HG02870 (cell line): ENCODE results near the gene CCDC136.

Experiments used
- ATAC-seq: cut with Tn5 transposase; IDR thresholded peaks from one replicate; pipeline ENCODE4 v1.9.1; 2021; ENCODE audit warnings: mild to moderate bottlenecking, moderate library complexity; ENCODE audit not compliant: unreplicated experiment

Gene CCDC136

GRCh38 chr7:128830231-128831177, 38.7 kb downstream of the CCDC136 start, which contains the start of gene FLNC:
TSS of gene FLNC (plus strand) at chr7:128830406. CDS start at chr7:128830638, 232 bp downstream.
- ATAC-seq: no peak

DNA sequence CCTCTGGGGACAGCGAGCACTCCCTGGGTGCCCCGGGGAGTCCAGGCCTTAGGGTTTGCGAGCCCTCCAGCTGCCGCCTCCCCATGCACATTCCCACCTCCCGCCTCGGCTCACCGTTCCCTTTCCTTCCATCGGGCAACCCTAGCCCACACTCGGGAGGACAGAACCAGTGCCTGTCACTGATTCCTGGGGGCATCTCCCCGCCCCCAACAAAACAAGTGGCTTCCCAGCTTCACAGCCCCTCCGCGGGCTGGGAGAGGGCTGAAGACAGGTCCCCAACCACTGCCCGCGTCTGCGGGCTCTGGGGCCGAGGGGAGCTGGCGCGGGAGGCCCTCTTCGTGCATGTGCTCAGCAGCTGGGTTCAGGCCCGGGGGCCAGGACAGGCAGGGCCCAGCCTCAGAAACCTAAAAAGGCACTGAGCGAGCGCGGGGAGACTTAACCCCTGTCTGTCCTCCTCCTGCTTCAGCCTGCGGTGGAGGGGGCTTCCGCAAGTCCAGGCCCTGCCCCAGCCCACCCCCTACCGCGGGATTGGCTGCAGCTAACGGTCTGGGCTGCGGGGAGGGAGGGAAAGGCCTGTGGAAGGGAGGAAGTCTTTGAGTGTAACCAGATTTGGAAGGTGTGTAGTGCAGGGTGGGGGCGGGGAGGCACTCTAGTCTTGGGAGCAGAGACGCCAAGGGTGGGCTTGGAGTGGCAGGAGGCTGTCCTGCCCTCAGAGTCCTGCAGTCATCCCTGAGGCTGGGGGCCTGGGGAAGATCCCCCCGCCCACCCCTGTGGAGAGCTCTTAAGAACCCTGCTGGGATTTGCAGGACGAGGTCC, 39.6 kb downstream of the CCDC136 start:
- no peak for ATAC-seq

DNA sequence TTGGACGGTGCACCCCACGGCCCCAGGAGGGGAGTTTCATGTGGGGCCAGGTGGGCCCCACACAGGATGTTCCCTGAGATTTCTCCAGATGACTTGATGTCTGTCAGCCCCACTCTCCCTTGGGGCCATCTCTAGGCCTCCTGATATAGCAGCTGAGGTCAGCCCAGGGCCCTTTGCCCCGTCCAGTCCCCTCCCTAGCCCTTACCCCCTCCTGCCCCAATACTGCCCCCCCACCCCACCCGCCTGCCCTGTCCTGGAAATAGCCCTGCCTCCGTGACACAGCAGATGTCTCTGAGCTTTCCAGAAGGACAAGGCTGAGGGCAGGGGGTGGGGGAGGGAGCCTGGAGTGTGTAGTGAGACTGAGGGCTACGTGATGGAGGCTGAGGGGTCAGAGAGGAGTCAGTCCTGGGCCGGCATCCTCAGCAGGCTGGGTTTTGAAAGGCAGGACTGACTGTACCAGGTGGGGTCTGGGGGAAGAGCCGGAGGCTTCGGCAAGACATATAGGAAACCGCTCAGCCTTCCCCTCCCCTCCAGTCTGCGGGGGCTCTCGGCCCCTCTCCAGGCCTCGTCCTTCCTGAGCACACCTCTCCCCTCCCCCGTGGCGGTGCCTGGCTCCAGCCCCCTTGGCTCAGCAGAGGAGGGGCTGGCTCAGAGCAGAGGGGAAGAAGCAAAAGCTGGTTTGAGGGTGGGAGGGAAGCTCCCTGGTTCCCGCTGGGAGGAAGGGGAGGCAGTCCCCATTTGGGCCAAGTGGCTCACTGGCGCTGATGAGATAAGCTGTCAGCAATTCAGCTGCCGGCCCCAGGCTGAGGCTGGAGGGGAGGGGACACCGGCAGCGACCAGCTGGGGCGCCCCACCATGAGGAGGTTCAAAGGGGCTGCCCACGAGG, 40.5 kb downstream of the CCDC136 start:
- ATAC-seq: no peak

DNA sequence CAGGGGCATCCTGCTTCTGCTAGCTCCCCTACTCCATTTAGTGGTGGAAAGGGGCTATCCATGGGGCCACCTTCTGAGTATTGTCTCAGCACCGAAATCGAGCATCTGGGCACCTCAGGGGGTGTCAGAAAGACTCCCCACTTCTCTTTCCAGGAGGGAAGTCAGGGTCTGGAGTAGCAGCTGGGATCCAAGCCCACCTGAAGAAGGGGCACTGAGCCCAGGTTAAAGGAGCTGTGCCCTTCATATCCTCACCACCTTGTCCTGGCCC, 41.0 kb downstream of the CCDC136 start:
- no peak for ATAC-seq

- ATAC-seq: no peak
Observed at GRCh38 chr7:128833148-128833945, 41.6 kb downstream of the CCDC136 start.

GRCh38 chr7:128833946-128834325, 42.2 kb downstream of the CCDC136 start:
- ATAC-seq: no peak

- no peak for ATAC-seq
Observed at GRCh38 chr7:128835231-128835751, 43.5 kb downstream of the CCDC136 start.

DNA sequence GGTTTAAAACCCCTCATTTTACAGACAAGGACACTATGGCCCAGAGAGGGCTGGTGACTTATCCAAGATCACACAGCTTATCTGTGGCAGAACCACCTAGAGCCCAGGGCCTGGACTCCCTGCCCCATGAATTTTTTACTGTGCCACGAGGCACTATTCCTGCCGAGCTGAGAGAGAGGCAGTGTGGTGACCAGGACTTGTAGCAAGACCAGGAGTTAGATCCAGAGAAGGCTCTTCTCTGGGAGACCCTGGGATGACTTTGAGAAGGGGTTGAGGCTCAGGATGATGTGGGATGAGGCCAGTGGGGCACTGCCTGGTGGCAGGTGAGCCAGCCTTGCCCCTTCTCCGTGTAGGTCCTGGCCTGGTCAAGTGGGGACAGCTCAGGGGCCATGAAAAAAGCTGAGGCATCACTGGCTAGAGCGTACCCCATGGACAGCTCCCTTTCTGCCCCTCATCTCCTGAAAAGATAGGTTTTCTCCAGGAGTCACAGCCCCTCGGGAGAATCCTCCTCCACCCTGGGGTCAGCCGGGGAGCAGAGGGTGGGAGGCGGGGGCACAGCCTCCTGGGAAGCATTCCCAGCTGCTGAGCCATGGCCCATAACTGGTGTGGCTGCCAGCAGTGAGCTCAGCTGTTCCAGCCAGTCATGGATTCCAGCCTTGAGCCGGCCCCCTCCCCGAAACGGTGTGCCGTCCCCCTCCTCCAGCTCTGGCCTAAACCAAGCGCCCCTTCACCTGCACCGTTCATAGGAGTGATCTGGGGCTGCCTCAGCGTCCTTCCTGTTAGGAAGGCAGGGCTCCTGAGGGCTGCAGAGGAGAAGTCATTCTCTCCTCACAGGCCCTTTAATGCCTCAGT, 44.2 kb downstream of the CCDC136 start:
- ATAC-seq: no peak

GRCh38 chr7:128836729-128837348, 45.1 kb downstream of the CCDC136 start:
- ATAC-seq: no peak

DNA sequence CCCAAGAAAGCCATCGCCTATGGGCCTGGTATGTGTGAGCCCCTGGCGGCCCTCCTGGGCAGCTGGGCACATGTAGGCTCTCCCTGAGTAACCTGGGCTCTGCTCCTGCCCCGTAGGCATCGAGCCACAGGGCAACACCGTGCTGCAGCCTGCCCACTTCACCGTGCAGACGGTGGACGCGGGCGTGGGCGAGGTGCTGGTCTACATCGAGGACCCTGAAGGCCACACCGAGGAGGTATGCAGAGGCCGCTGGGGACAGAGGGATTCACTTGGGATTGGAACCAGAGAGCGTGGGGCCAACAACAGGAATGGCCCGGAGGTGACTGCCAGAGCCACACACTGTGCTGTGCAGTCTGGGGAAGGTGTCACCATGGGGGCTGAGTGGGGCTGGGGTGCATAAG, 45.8 kb downstream of the CCDC136 start:
- ATAC-seq: no peak

DNA sequence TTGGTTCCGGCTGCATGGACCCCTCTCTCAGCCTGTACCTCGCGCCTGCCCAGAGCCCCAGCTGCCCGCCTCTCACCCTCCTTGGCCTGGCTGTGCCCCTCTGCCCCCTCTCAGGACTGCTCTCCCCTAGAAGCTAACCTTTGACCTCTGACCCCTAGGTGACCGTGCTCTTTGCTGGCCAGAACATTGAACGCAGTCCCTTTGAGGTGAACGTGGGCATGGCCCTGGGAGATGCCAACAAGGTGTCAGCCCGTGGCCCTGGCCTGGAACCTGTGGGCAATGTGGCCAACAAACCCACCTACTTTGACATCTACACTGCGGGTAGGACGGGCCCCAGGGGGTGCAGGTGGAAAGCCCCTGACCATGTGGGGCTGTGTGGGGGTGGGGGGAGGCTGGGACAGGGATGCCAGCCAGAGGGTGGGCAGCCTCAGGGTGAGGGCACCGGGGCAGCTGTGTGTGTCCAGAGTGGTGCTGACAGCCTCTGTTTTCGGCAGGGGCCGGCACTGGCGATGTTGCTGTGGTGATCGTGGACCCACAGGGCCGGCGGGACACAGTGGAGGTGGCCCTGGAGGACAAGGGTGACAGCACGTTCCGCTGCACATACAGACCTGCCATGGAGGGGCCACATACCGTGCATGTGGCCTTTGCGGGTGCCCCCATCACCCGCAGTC, 46.5 kb downstream of the CCDC136 start:
- no peak for ATAC-seq

- no peak for ATAC-seq
Observed at GRCh38 chr7:128838981-128839731, 47.4 kb downstream of the CCDC136 start.

DNA sequence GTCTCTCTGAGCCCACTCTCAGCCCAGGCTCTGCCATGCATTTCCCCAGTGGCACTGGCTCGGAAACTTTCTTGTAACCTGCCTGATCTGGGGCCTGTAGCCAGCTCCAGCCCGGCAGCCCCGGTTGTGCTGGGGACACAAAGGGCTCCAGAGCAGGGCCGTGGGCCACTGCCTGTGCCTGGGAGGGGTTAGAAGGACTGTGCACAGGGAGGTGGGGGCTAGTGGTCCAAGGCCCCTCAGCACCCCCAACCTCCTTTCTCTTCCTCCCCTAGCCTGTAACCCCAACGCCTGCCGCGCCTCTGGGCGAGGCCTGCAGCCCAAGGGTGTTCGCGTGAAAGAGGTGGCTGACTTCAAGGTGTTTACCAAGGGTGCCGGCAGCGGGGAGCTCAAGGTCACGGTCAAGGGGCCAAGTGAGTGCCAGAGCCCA, 48.0 kb downstream of the CCDC136 start:
- no peak for ATAC-seq

- ATAC-seq: no peak
Observed at GRCh38 chr7:128840326-128841170, 48.8 kb downstream of the CCDC136 start.

GRCh38 chr7:128841171-128841690, 49.5 kb downstream of the CCDC136 start:
- ATAC-seq: no peak
